Neural cell (in vitro differentiated cells): ENCODE data around the gene PRKRIP1. TPM values are rescaled to one million over a fixed set of nuclear protein-coding genes. Genes with fewer than 3 reads are reported as not detected.

Experiments used
- H2AFZ ChIP-seq: fragments of 200-600, 300-800 bp; sonication (generic), shearing (Covaris generic); 2 replicates; pipeline ENCODE4 v1.6.0; 2014; ENCODE audit warnings: low read depth, mild to moderate bottlenecking, antibody characterized with exemption, low read length, moderate library complexity
- H3F3A ChIP-seq: fragments of 200-600 bp; shearing (Covaris generic); 2 replicates; pipeline ENCODE4 v1.6.1; 2016; ENCODE audit warnings: mild to moderate bottlenecking, moderate library complexity, mixed read lengths, antibody characterized with exemption, low read length; ENCODE audit not compliant: insufficient read depth, poor library complexity, severe bottlenecking
- H3K27ac ChIP-seq: fragments of 200-600, 300-800 bp; sonication (generic), shearing (Covaris generic); 2 replicates; pipeline ENCODE4 v1.5.1; 2014; ENCODE audit warnings: mild to moderate bottlenecking, low read length, moderate library complexity
- H3K27me3 ChIP-seq: fragments of 300-800, 200-600 bp; sonication (generic), shearing (Covaris generic); 2 replicates; pipeline ENCODE4 v1.6.0; 2014; ENCODE audit warnings: mild to moderate bottlenecking, low read depth, low read length, moderate library complexity; ENCODE audit not compliant: insufficient read depth
- H3K36me3 ChIP-seq: fragments of 300-800, 200-600 bp; sonication (generic), shearing (Covaris generic); 2 replicates; pipeline ENCODE4 v1.5.1; 2014; ENCODE audit warnings: mild to moderate bottlenecking, antibody characterized with exemption, low read length, moderate library complexity; ENCODE audit not compliant: insufficient read depth
- H3K4me2 ChIP-seq: fragments of 300-800, 200-600 bp; sonication (generic), shearing (Covaris generic); 2 replicates; pipeline ENCODE4 v1.6.0; 2014; ENCODE audit warnings: mild to moderate bottlenecking, low read length
- H3K4me3 ChIP-seq: fragments of 300-800, 200-600 bp; sonication (generic), shearing (Covaris generic); 2 replicates; pipeline ENCODE4 v1.5.1; 2014; ENCODE audit warnings: mild to moderate bottlenecking, low read length, moderate library complexity
- H3K79me2 ChIP-seq: fragments of 200-600 bp; shearing (Covaris generic); replicated peaks from 2 replicates; pipeline ENCODE4 v1.6.0; 2014; ENCODE audit warnings: mild to moderate bottlenecking, low read length, moderate library complexity; ENCODE audit not compliant: insufficient read depth
- H3K9ac ChIP-seq: fragments of 300-800, 200-600 bp; sonication (generic), shearing (Covaris generic); 2 replicates; pipeline ENCODE4 v1.6.1; 2016; ENCODE audit warnings: mild to moderate bottlenecking, low read length, mixed read lengths
- H3K9me2 ChIP-seq: fragments of 200-600 bp; shearing (Covaris generic); 2 replicates; pipeline ENCODE4 v1.6.1; 2016; ENCODE audit warnings: mild to moderate bottlenecking, low read length, mixed read lengths; ENCODE audit not compliant: insufficient read depth
- H3K9me3 ChIP-seq: fragments of 200-600, 300-800 bp; sonication (generic), shearing (Covaris generic); 2 replicates; pipeline ENCODE4 v1.6.1; 2016; ENCODE audit warnings: mild to moderate bottlenecking, mixed run types, low read length, moderate library complexity, mixed read lengths
- H4K20me1 ChIP-seq: fragments of 200-600 bp; shearing (Covaris generic); 2 replicates; pipeline ENCODE4 v1.6.1; 2016; ENCODE audit warnings: mild to moderate bottlenecking, mixed run types; ENCODE audit not compliant: insufficient read depth
- CTCF ChIP-seq: fragments of 450-650 bp; IDR thresholded peaks from 2 replicates; pipeline ENCODE4 v1.5.1; 2014; ENCODE audit warnings: antibody characterized with exemption, mild to moderate bottlenecking, moderate library complexity; ENCODE audit not compliant: poor library complexity, severe bottlenecking
- EP300 ChIP-seq: fragments of 450-650 bp; conservative IDR thresholded peaks from 2 replicates; pipeline ENCODE4 v1.6.1; 2014; ENCODE audit warnings: antibody characterized with exemption, mild to moderate bottlenecking, moderate library complexity; ENCODE audit not compliant: poor library complexity, severe bottlenecking
- EZH2 ChIP-seq: fragments of 200-600, 300-800 bp; shearing (Covaris generic), sonication (generic); IDR thresholded peaks from 2 replicates; pipeline ENCODE4 v1.6.1; 2014; ENCODE audit warnings: antibody characterized with exemption, low read length, borderline replicate concordance, mild to moderate bottlenecking; ENCODE audit not compliant: insufficient read depth, poor library complexity, severe bottlenecking
- MXI1 ChIP-seq: fragments of 450-650 bp; conservative IDR thresholded peaks from 2 replicates; pipeline ENCODE4 v1.6.1; 2014; ENCODE audit warnings: antibody characterized with exemption, mild to moderate bottlenecking; ENCODE audit not compliant: poor library complexity, severe bottlenecking
- POLR2AphosphoS5 ChIP-seq: IDR thresholded peaks from 2 replicates; pipeline ENCODE4 v1.6.1; 2012
- RAD21 ChIP-seq: fragments of 450-650 bp; conservative IDR thresholded peaks from 2 replicates; pipeline ENCODE4 v1.6.1; 2014; ENCODE audit warnings: antibody characterized with exemption, mild to moderate bottlenecking, moderate library complexity
- REST ChIP-seq: IDR thresholded peaks from 2 replicates; pipeline ENCODE4 v1.6.1; 2012; ENCODE audit warnings: borderline replicate concordance
- SMC3 ChIP-seq: fragments of 450-650 bp; conservative IDR thresholded peaks from 2 replicates; pipeline ENCODE4 v1.6.1; 2014; ENCODE audit warnings: antibody characterized with exemption, mild to moderate bottlenecking, moderate library complexity; ENCODE audit not compliant: poor library complexity
- TAF1 ChIP-seq: IDR thresholded peaks from 2 replicates; pipeline ENCODE4 v1.6.1; 2012; ENCODE audit warnings: low read depth
- polyA plus RNA-seq: library from polyadenylated mRNA; depleted of rRNA; stranded (reverse); fragments of >200 nt; gene quantifications from 2 replicates; pipeline ENCODE4 v1.2.3, GENCODE V29; 2014

Gene PRKRIP1
- polyA plus RNA-seq, 1 donor from 2014 or later = 113 TPM

- no peak overlapping the region for H2AFZ ChIP-seq
Measured at GRCh38 chr7:102393467-102393866, 2.7 kb upstream of the PRKRIP1 start.

GRCh38 chr7:102395592-102395872 lies 631 bp upstream of the PRKRIP1 start:
- H3K4me2 ChIP-seq = peak overlapping the region; percentile 63
- peak overlapping the region; percentile 96 for H2AFZ ChIP-seq
- H3K27me3 ChIP-seq = no peaks in the 10 kb centered on the region
- H3K9me3 ChIP-seq = no peaks in the 10 kb centered on the region
- H3K9me2 ChIP-seq = no peaks in the 10 kb centered on the region
- peak overlapping the region; percentile 99 for H3K27ac ChIP-seq
- peak overlapping the region; percentile 73 for H3K4me3 ChIP-seq
- H4K20me1 ChIP-seq = no peaks in the 10 kb centered on the region
- H3K9ac ChIP-seq = peak overlapping the region; percentile 97
- H3K79me2 ChIP-seq = peaks cover 6% of the 10 kb centered on the region
- H3K36me3 ChIP-seq = no peaks in the 10 kb centered on the region
- H3F3A ChIP-seq = peaks cover 3% of the 10 kb centered on the region
- no peak for TF ChIP-seq TAF1
- TF ChIP-seq EZH2 = no peak
- TF ChIP-seq EP300 = no peak
- no peak for TF ChIP-seq MXI1
- no peak for TF ChIP-seq POLR2AphosphoS5
- TF ChIP-seq REST = no peak
- no peak for TF ChIP-seq SMC3
- no peak for TF ChIP-seq RAD21

More at GRCh38 chr7:102393467-102393866, 2.7 kb upstream of the PRKRIP1 start:
- H3K9ac ChIP-seq = no peak overlapping the region
- H3K9me2 ChIP-seq = no peaks in the 10 kb centered on the region
- H3K27me3 ChIP-seq = no peaks in the 10 kb centered on the region
- no peaks in the 10 kb centered on the region for H3K9me3 ChIP-seq
- H3K4me2 ChIP-seq = no peak overlapping the region
- H3K79me2 ChIP-seq = peaks cover 6% of the 10 kb centered on the region
- H4K20me1 ChIP-seq = no peaks in the 10 kb centered on the region
- peaks cover 3% of the 10 kb centered on the region for H3F3A ChIP-seq
- H3K4me3 ChIP-seq = no peak overlapping the region
- no peaks in the 10 kb centered on the region for H3K36me3 ChIP-seq
- H3K27ac ChIP-seq = no peak overlapping the region
- TF ChIP-seq REST (no peak), EZH2 (no peak), POLR2AphosphoS5 (no peak), RAD21 (no peak), SMC3 (no peak), TAF1 (no peak), CTCF (no peak), EP300 (no peak)
